ENCODE measurements around the gene HBG1. TPM values are rescaled to one million over a fixed set of nuclear protein-coding genes. Genes with fewer than 3 reads are reported as not detected.

Gene HBG1
- total RNA-seq, 1 donor from 2014 or later: not detected

DNA sequence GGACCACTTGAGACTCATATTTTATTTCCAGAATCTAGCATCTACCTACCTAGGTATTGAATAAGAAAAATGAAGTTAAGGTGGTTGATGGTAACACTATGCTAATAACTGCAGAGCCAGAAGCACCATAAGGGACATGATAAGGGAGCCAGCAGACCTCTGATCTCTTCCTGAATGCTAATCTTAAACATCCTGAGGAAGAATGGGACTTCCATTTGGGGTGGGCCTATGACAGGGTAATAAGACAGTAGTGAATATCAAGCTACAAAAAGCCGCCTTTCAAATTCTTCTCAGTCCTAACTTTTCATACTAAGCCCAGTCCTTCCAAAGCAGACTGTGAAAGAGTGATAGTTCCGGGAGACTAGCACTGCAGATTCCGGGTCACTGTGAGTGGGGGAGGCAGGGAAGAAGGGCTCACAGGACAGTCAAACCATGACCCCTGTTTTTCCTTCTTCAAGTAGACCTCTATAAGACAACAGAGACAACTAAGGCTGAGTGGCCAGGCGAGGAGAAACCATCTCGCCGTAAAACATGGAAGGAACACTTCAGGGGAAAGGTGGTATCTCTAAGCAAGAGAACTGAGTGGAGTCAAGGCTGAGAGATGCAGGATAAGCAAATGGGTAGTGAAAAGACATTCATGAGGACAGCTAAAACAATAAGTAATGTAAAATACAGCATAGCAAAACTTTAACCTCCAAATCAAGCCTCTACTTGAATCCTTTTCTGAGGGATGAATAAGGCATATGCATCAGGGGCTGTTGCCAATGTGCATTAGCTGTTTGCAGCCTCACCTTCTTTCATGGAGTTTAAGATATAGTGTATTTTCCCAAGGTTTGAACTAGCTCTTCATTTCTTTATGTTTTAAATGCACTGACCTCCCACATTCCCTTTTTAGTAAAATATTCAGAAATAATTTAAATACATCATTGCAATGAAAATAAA, 24.8 kb downstream of the HBG1 start:
- DNase-seq: no peak

- no peak for DNase-seq
Measured at GRCh38 chr11:5223686-5224085, 26.0 kb downstream of the HBG1 start.

DNA sequence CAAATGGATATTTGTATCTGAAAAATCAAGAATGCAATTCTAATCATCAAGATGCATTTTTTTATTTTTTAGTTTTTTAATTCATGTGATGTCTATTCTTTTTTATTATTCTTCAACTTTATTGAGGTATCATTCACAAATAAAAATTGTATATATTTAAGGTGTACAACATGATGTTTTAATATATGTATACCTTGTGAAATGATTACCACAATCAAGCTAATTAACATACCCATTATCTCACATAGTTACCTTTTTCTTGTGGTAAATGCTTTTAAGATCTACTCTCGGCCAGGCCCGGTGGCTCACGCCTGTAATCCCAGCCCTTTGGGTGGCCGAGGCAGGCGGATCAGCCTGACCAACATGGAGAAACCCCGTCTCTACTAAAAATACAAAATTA, 26.5 kb downstream of the HBG1 start:
- DNase-seq: no peak

- DNase-seq: no peak
Measured at GRCh38 chr11:5210376-5210885, 39.2 kb downstream of the HBG1 start.

- DNase-seq: peak; percentile 43
Measured at GRCh38 chr11:5204787-5205186, 44.9 kb downstream of the HBG1 start.

DNA sequence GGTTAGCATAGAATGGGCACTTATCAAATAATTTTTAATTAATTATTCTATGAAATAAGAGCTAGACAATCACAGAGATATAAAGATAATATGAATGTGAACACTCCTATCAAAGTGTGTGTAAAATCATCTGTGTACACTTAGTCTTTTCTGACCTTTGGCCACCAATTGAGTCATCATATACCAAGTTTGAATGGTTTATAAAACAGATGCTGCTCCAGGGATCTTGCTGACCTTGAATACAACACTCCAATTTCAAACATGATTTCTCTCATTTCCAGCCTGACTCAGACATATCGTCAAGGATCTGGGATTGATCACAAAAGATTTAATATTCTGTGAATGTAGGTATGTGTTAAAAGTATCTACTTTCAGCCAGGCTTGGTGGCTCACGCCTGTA, 46.3 kb downstream of the HBG1 start:
- no peak for DNase-seq

GRCh38 chr11:5200582-5200981, 49.1 kb downstream of the HBG1 start, which contains the start of gene OR51V1:
Gene OR51V1 (minus strand): TSS chr11:5200682. CDS start chr11:5200682, 0 bp downstream.
- no peak for DNase-seq

DNA sequence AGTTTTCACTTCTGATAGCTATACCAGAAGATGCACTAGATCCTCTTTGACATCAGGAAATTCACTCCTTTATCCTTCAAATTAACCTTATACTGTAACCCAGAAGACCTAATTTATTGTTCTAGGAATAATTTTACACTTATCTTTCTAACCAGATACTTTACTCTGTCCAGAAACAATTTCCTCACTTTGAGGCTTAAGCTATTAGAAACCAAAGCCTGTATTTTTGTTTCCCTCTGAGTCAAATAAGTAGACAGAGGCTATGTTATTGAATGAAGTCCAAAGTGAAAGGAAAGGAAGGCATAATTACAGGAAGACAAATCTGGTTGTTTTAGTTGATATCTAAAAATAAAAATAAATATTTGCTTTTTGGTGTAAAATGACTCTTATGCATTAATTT, 51.4 kb downstream of the HBG1 start:
- DNase-seq: no peak

Other genes with a start within 250 kb of the HBG1 start
- not detected in 2 replicates for gene OR52J3, start 203.3 kb downstream of the HBG1 start, total RNA-seq
- not detected in 2 replicates for gene OR52E2, start 190.2 kb downstream of the HBG1 start, total RNA-seq
- gene OR52E1, start 180.3 kb downstream of the HBG1 start, total RNA-seq: not detected in 2 replicates
- not detected in 2 replicates for gene OR52A5, start 111.5 kb downstream of the HBG1 start, total RNA-seq
- gene OR52A1, start 95.1 kb downstream of the HBG1 start, total RNA-seq: not detected in 2 replicates
- not detected in 2 replicates for gene OR51V1, start 49.2 kb downstream of the HBG1 start, total RNA-seq
- not detected in 2 replicates for gene HBB, start 22.8 kb downstream of the HBG1 start, total RNA-seq
- gene HBD, start 15.4 kb downstream of the HBG1 start, total RNA-seq: not detected in 2 replicates
- gene HBG2, start 4.9 kb upstream of the HBG1 start, total RNA-seq: not detected in 2 replicates
- not detected in 2 replicates for gene HBE1, start 20.1 kb upstream of the HBG1 start, total RNA-seq
- gene OR51B4, start 52.1 kb upstream of the HBG1 start, total RNA-seq: not detected in 2 replicates
- gene OR51B2, start 74.4 kb upstream of the HBG1 start, total RNA-seq: not detected in 2 replicates
- not detected in 2 replicates for gene OR51B5, start 93.7 kb upstream of the HBG1 start, total RNA-seq
- not detected in 2 replicates for gene OR51B6, start 101.7 kb upstream of the HBG1 start, total RNA-seq
- not detected in 2 replicates for gene OR51M1, start 134.0 kb upstream of the HBG1 start, total RNA-seq
- not detected in 2 replicates for gene OR51Q1, start 172.3 kb upstream of the HBG1 start, total RNA-seq
- not detected in 2 replicates for gene OR51I1, start 191.7 kb upstream of the HBG1 start, total RNA-seq
- not detected in 2 replicates for gene OR51I2, start 199.5 kb upstream of the HBG1 start, total RNA-seq
- not detected in 2 replicates for gene OR52D1, start 238.8 kb upstream of the HBG1 start, total RNA-seq